GM21381 (cell line): ENCODE data around the gene MAL.

Source experiments
- ATAC-seq: cut with Tn5 transposase; IDR thresholded peaks from one replicate; pipeline ENCODE4 v1.9.1; 2021; ENCODE audit warnings: mild to moderate bottlenecking, moderate library complexity; ENCODE audit not compliant: unreplicated experiment

MAL gene

DNA sequence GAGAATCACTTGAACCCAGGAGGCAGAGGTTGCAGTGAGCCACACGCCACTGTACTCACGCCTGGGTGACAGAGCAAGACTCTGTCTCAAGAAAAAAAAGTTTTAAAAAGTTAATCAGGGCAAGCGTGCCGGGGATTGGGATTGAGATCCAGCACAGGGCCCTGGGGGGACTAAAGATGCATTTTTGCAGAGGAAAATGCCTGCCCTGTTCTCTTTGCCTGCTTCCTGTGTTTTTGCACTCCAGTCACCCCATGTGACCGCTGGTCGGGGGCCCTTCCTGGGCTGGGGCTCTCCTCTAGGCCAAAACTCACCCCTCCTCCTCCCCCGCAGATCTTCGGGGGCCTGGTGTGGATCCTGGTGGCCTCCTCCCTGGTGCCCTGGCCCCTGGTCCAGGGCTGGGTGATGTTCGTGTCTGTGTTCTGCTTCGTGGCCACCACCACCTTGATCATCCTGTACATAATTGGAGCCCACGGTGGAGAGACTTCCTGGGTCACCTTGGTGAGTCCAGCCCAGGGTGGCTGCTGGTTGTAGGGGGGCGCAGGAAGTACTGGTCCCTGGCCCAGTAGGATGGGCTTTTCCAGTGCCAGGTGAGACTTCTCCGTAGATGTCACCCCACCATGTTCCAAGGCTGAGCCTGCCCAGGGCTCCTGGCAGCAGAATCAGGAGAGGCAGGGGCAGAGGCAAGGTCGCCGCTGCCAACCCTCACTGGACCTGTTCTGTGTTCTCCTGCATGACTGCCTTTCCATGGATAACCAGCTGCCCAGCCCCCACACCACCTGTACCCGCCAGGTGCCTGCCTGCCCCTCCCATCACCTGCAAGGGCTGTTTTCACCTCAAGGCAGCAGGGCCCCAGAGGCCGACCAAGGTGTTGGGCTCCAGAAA lies 22.4 kb downstream of the MAL start:
- ATAC-seq: no peak

DNA sequence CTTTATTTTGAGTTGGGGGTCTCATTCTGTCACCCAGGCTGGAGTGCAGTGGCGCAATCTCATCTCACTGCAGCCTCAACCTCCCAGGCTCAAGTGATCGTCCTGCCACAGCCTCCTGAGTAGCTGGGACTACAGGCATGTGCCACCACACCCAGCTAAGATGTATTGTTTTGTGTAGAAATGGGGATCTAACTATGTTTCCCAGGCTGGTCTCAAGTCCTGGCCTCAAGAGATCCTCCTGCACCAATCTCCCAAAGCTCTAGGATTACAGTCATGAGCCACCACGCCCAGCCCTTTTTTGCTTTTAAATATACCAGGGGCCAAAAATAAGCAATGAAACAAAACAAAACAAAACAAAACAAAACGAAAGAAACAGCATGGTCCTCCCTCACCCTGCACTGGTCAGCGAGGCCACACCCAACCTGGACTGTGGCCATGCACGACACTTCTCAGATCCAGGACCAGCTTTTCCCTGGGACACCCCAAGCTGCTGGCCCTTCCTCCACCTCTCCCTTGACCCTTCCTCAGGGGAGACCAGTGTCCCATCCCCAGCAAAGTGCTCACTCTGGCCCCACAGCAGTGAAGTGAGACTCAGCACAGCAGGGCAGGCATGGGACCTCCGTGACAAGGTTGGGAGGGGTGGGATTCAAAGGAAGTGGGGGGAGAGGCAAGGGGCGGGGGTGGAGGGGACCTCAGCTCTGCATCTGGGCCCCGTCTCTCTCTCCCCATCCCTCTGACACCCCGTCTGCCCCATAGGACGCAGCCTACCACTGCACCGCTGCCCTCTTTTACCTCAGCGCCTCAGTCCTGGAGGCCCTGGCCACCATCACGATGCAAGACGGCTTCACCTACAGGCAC lies 23.5 kb downstream of the MAL start:
- no peak for ATAC-seq

DNA sequence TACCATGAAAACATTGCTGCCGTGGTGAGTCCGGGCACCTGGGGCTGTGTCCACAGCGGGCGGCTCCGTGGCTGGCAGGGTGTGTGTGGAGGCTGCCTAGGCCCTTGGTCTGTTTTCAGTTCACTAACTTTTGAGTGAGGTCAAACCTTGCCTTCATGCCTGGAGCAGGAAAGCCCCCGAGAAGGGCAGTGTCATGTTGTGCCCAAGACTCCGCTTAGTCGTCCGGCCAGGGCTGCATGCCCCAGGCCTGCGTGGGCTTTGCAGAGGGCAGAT lies 24.1 kb downstream of the MAL start:
- no peak for ATAC-seq

DNA sequence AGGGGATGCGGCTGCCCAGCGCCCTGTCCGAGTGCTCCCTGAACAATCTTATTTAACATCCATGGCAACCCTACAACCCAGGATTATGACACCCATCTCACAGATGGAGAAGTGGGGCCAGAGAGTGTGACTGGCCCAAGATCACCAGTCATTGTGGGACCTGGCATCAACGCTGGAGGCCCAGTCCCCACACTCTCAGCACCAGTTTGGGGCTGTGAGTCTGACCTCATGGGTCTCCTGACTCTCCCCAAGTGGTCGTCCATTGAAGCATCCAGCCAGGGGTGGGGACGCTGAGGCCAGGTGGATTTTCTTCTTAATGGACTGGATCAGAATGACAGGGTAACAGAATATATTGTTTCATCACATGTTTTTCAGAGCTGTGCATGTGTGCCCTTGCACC lies 24.5 kb downstream of the MAL start:
- ATAC-seq: no peak

DNA sequence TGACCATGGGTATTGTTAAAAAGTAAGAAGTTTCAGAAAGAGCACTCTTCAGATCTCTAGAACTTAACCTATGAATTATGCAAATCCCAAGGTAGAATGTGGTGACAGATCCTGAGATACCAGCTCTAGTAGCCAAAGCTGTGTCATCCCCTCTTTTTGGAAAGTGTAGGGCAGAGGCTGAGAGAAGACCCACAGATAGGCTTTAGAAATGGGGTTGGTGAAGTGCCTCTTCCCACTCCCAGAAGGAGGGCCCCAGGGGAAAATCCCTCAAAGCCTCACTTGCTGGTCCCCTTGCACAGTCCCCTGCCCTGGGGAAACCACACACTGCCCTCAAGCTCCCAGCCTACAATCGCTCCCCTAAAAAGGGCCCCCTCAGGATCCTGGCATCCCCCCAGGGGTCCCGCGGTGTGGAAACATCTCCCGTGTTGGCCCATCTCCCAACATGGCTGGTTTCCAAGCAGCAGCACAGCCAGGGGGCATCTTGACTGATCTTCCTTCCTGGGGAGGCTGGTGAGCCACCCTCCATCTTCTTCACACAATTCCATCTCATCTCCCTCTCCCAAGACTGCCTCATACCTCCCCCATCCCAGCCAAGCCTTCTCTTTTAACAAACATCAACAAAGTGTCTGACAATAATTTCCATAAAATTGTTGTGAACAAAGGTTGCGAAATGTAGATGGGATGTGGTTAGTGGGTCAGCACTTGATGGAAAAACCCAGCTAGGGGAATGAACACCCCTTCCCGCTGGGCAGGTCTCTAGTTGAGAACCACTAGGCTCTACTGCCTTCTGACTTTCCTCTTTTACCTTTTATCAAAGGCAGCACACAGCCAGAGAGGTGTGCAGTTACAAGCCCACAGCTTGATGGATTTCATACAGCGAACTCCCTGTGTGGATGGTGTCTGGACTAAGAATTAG lies 25.1 kb downstream of the MAL start:
- ATAC-seq: no peak

DNA sequence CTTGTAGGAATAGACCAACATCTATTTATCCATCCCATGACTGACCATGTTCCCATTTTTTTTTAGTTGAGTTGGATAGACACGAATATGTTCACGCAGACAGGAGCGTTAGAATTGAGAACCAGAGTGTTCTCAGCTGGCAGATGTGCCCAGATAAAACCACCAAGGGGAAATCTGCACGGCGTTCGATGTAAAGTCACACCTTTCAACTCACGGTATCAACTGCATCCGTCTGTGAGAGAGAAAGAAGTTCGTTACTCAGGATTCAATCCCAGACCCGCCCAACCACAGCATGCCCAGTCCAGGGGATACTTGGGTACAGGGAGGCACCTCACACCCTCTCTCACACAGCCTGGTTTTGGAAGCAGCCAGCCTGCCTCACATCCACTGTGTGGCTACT lies 26.1 kb downstream of the MAL start:
- ATAC-seq: no peak

DNA sequence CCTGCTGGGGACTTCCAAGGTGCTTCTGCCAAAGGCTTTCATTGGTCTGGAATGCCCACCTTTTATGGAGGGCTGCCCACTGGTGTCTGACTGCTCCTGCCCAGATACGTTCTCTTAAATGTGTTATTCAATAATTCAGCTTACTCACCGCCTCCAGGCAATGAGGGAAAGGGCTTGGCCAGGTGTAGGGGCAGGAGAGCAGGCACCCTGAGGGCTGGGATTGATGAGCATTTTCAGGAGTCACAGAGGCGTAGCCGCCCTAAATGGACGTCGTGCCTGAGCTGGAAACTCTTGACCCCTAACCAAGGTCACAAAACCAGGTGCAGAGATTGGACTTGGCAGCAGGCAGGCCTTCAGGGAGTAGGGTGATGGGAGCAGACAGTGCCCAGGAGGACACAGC lies 26.8 kb downstream of the MAL start:
- no peak for ATAC-seq

DNA sequence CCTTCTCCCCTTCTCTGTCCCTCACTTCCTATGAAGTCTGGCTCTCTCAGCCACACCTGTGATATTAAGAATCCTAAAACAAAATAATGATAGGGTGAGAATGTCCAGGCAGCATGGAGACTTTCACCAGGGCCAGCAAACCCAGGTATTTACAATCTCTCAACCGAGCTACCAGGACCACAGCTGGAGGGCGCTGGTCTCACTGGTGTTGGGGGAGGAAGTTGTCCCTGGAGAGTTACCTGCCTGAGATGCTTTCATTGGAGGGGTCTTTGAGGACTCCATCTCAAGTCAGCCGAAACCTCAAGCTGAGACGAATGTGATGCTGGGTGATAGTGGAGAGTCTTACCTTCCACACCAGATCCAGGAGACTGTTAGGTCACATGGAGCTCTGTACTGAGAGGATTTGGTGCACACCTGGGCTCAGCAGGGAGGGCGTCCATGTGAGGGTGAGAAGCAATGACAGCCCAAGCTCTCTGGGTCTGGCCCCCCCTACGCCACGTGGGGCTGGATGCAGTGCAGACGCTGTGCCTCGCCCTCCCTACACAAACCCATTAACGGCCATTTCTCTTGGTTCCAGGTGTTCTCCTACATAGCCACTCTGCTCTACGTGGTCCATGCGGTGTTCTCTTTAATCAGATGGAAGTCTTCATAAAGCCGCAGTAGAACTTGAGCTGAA lies 27.4 kb downstream of the MAL start:
- ATAC-seq: no peak

DNA sequence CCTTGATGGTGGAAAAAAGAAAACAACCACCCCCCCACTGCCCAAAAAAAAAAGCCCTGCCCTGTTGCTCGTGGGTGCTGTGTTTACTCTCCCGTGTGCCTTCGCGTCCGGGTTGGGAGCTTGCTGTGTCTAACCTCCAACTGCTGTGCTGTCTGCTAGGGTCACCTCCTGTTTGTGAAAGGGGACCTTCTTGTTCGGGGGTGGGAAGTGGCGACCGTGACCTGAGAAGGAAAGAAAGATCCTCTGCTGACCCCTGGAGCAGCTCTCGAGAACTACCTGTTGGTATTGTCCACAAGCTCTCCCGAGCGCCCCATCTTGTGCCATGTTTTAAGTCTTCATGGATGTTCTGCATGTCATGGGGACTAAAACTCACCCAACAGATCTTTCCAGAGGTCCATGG lies 28.0 kb downstream of the MAL start:
- ATAC-seq: no peak

DNA sequence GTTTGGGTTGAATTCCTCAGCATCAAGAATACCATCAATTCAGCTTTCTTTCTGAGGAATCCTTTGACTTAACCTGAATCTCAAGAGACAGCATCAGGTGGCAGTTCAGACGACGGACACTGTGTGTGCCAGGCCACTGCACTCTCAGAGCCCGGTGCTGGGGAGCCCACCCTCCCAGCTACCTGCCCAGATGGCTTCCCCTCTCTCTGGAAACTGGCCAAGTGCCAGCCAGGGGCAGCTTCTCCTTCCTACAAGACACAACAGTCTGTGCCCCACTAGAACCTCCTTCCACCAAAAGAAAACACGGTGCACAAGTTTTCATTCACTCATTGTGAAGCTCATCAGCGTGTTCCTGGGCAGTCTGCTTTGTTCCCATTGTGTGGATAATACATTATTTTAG lies 28.5 kb downstream of the MAL start:
- no peak for ATAC-seq

DNA sequence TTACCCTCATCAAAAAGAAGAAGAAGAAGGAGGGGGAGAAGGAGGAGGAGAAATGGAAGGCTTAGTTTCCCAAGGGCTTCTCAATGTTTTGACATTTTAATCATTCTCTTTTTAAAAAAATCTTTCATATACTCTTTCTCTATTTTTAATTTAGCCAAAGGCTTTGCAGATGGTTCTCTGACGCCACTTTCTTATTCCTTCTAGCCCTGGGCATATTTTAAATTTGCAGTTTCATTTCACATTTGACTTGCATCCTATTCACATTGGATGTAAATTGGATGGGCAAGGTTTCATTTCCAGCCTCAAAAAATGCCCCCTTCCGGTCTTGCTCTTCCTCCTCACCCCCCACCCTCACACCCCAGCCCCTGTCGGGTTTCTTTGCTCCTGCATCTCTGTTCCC lies 29.8 kb downstream of the MAL start:
- ATAC-seq: no peak

DNA sequence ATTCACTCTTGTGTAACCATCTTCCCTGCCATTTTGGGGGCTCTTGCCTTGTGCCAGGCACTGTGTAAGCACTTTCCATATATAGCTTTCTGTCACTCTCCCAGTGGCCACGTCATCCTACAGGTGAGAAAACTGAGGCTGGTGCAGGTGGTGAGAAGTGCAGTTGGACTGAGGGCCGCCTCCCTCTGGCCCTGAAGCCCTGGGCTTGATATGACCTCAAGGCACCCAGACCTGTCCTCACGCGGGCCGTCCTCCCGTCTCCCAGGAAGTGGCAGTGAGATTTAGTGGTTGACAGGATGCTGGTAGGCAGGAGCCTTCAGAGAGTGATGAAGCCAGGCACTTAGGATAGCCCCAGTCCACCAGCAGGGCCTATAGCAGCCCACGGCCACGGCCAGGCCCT lies 30.5 kb downstream of the MAL start:
- ATAC-seq: no peak

DNA sequence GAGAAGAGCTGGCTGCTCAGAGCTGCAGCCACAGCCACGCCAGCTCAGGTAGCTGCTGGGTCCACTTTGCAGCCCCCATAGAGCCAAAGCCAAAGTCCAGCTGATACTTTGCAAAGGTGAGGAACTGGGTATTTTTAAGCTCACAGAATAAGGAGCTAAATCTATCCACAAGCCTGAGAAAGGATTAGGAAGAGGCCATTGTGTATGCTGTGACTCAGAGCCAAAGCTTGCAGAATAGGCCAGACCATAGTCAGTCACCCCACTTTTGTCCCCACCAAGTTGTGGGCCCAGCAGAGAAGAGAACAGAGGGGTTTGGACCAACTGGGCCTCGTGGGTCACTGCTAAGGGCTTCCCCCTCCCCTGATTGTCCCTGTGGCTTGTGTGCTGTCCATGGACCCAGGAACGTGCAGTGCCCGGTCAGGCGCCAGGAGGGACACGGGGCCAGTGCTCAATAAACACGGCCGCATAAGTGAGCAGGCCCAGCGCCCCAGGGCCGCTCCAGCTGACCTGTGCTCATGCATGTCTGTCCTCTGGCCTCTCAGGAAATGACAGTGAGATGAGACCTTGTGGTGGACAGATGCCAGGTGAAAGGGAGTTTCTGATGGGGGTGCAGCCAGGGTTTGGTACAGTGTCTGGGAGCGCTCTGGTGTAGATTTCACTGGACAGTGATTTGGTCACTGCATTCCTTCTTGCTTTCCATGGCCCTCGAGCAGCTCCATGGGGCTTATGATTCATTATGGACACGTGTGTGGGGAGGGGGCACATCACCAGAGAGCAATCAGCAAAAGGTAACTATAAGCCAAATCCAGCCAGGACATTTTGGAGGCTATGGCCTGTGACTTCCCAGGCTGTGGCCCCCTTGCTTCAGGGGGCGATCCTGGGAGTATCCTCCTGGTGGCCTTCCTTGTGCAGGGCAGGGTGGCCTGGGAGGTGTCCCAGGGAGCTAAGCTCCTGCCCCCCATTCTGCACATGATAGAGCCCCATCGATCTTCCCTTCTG lies 31.3 kb downstream of the MAL start:
- ATAC-seq: no peak

DNA sequence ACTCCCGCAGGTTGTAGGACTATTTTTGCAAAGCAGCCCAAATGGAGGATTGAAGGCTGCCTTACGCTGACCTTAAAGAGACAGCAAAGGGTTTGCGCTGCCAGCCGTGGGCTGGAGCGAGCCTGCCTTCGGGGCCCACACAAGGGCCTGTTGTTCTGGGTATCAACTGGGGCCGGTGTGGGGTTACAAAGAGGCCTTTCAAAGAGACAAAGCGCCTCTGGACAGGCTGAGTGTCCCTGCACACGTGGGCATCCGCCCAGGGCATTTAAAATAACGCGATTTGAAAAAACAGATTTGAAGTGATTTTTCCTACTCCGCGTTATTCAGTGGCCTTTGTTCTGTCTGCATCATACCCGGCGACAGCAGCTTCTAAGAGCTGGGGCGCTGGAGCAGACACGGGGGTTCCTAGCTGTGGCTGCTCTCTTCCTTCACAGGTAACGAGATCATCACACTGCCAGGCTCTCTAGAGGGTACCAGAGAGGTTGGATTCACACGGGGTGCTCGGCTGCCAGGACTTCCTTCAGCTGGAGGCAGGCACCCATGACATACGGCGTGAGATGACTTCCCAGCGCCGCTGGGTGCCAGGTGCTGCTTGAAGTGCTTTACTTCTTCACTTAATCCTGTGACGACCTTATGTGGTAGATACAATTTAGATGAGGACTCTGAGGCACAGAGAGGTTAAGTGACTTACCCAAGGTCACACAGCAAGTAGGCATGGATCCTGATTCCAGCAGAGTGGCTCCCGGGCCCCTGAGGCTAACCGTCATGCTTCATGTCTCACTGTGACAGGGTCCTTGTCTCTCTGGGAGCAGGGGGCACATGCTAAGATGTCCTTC lies 32.2 kb downstream of the MAL start:
- no peak for ATAC-seq

DNA sequence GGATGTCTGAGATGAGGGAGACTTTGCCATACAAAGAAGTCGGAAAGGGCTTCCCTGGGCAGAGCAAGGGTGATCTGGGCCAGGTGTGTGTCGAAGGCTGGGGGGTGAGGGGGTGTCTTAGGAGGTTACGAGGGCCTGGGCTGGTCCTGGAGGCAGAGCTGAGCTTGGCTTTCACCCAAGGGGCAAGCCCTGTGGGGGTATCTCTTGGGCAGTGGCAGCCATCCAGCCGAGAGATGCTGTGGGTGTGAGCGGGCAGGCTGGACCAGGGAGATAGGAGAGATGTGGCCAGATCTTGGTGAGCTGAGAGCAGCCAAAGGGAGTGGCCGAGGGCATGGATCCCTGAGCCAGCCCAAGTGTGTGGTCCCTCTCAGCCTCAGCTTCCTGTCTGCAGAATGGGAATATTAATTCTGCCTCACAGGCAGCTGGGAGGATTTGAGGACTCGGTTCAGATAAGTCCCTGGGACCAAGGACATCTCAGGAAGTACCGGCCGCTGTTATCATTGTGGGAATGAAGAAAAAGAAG lies 33.0 kb downstream of the MAL start:
- ATAC-seq: no peak

DNA sequence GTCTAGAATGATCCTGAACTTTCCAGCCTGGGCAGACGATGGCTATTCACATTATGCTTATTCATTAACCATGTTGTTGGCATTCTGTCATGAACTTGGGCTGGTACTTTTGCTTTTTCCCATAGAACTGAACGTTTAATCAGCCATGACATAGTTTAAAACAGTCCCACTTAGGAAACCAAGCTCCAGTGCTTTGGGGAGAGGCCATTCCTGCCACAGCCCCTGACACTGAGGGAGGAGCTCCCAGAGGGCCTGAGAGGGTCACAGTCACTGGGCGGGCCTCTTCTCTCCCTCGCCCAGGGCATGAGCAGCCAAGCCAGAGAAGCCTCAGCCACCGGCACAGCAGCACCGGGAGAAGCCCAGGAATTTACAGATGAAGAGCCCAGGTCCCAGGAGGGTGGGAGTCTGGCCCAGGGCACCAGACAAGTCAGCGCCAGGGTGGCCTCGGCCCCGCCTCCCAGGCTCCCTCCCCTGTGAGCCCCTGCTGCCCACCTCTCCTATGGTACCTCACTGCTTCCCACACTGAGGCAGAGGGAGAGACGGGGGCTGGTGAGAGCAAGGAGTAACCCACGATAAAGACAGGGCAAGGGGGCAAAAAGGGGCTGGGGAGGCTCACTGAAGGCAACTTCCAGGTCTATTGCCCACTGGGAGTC lies 33.6 kb downstream of the MAL start:
- ATAC-seq: no peak

DNA sequence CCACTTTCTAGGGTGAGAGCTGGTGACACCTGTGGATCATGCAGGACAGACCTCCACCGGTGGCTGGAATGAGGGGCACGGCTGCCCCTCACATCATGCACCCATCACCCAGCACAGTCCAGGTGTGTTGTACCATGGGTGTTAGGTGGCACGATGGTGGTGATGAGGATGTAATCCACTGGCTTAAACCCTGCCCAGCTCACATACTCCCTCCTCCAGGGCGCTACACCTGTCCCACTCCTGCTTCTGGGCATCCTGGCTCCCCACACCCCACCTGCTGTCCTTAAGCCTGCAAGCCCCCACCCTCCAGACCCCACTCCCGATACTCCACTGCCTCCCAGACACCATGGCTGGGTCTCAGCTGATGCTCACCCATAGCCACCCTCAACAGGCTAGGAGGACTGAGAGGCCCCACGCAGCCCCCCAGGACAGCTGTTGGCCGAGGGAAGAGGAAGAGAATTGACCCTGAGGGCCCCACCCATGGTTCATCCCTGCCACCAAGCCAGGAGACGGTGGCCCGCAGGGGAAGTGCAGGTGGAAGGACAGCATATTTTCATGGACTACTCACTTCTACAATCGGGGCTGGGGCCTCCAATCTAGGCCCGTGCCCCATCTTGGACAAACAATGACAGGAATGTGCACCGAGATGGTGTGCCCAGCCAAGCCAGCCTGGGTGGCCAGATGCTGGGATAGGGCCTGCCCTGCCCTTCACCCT lies 34.3 kb downstream of the MAL start:
- no peak for ATAC-seq
